Nephron (organoid): ENCODE data around the gene TNFRSF6B.
"Not testable (repeated sequence)": the region's sequence is repeated elsewhere in the genome, so short reads cannot be mapped to it uniquely, and the experiment has no call there.

ENCODE experiments used
- H3K27ac Mint-ChIP-seq, 3 experiments: 2 replicates each; pipeline ENCODE4 v1.8.0; 2020; ENCODE audit warnings: mixed read lengths in 3 of 3, mild to moderate bottlenecking in 2 of 3, moderate library complexity in 1 of 3
- H3K27me3 Mint-ChIP-seq: 2 replicates; pipeline ENCODE4 v1.8.0; 2021; ENCODE audit warnings: low read depth, mild to moderate bottlenecking, moderate library complexity, mixed read lengths
- H3K36me3 Mint-ChIP-seq: 2 replicates; pipeline ENCODE4 v1.8.0; 2020; ENCODE audit warnings: low read depth, mixed read lengths
- H3K4me1 Mint-ChIP-seq: 2 replicates; pipeline ENCODE4 v1.8.0; 2020; ENCODE audit warnings: mixed read lengths
- H3K4me3 Mint-ChIP-seq, 3 experiments: 2 replicates each; pipeline ENCODE4 v1.8.0; 2020; ENCODE audit warnings: mild to moderate bottlenecking in 3 of 3, mixed read lengths in 3 of 3, moderate library complexity in 2 of 3
- H3K9me3 Mint-ChIP-seq: 2 replicates; pipeline ENCODE4 v1.8.0; 2020; ENCODE audit warnings: mixed read lengths
- CTCF ChIP-seq, 3 experiments: fragments of 200-600 bp; sonication (generic); IDR thresholded peaks; one replicate each; pipeline ENCODE4 v1.5.0; 2021; ENCODE audit warnings: antibody characterized with exemption in 3 of 3; ENCODE audit not compliant: unreplicated experiment in 3 of 3

TNFRSF6B gene

GRCh38 chr20:63696628-63697356 is at the start of gene TNFRSF6B:
TSS of gene TNFRSF6B (plus strand) at chr20:63696652. CDS start at chr20:63696768, 116 bp downstream.
- no peaks in the 10 kb centered on the region for H3K9me3 Mint-ChIP-seq
- H3K27me3 Mint-ChIP-seq, result peaks cover 3% of the 10 kb centered on the region
- no peaks in the 10 kb centered on the region for H3K4me1 Mint-ChIP-seq
- peaks cover 8% of the 10 kb centered on the region for H3K36me3 Mint-ChIP-seq
- H3K27ac Mint-ChIP-seq, result no peak within 1 kb of the TSS
- TF ChIP-seq CTCF (IDR thresholded peaks at IDR 0.05; ENCODE audit: unreplicated experiment in 3 of 3), result no peak
- H3K4me3 Mint-ChIP-seq, result peak within 1 kb of the TSS in 1 of 3 experiments; percentile 21

- no peak for TF ChIP-seq CTCF (IDR thresholded peaks at IDR 0.05; ENCODE audit: unreplicated experiment in 3 of 3)
- Mint-ChIP-seq H3K4me3 (peak overlapping the region in 2 of 3 experiments; percentile 60 to 67), H3K27ac (no peak overlapping the region), H3K27me3 (peaks cover 19% of the 10 kb centered on the region), H3K4me1 (peaks cover 4% of the 10 kb centered on the region), H3K9me3 (no peaks in the 10 kb centered on the region), H3K36me3 (no peaks in the 10 kb centered on the region)
Observed at GRCh38 chr20:63648190-63648589, 48.3 kb upstream of the TNFRSF6B start.

- peaks cover 4% of the 10 kb centered on the region for H3K4me1 Mint-ChIP-seq
- peaks cover 13% of the 10 kb centered on the region for H3K27me3 Mint-ChIP-seq
- TF ChIP-seq CTCF (IDR thresholded peaks at IDR 0.05; ENCODE audit: unreplicated experiment in 3 of 3), result no peak
- H3K36me3 Mint-ChIP-seq, result no peaks in the 10 kb centered on the region
- H3K27ac Mint-ChIP-seq, result no peak overlapping the region
- H3K4me3 Mint-ChIP-seq, result peak overlapping the region; percentile 19 to 57 (median 27)
- no peaks in the 10 kb centered on the region for H3K9me3 Mint-ChIP-seq
Observed at GRCh38 chr20:63648895-63649589, 47.4 kb upstream of the TNFRSF6B start.

GRCh38 chr20:63650486-63650885 is 46.0 kb upstream of the TNFRSF6B start:
- not testable (repeated sequence) for H3K4me3 Mint-ChIP-seq, H3K36me3 Mint-ChIP-seq, H3K27ac Mint-ChIP-seq, H3K9me3 Mint-ChIP-seq, H3K4me1 Mint-ChIP-seq
- H3K27me3 Mint-ChIP-seq, result peaks cover 13% of the 10 kb centered on the region

GRCh38 chr20:63651942-63652191 is 44.6 kb upstream of the TNFRSF6B start:
- no peak for TF ChIP-seq CTCF (IDR thresholded peaks at IDR 0.05; ENCODE audit: unreplicated experiment in 3 of 3)
- Mint-ChIP-seq H3K27me3 (peaks cover 9% of the 10 kb centered on the region), H3K9me3 (no peaks in the 10 kb centered on the region), H3K36me3 (no peaks in the 10 kb centered on the region), H3K4me3 (peak overlapping the region; percentile 90 to 92 (median 90)), H3K4me1 (peaks cover 4% of the 10 kb centered on the region), H3K27ac (no peak overlapping the region)

- TF ChIP-seq CTCF (IDR thresholded peaks at IDR 0.05; ENCODE audit: unreplicated experiment in 3 of 3), result no peak
- no peaks in the 10 kb centered on the region for H3K9me3 Mint-ChIP-seq
- peaks cover 9% of the 10 kb centered on the region for H3K27me3 Mint-ChIP-seq
- H3K4me3 Mint-ChIP-seq, result peak overlapping the region; percentile 73 to 92 (median 90)
- no peaks in the 10 kb centered on the region for H3K36me3 Mint-ChIP-seq
- H3K27ac Mint-ChIP-seq, result no peak overlapping the region
- H3K4me1 Mint-ChIP-seq, result peaks cover 4% of the 10 kb centered on the region
Observed at GRCh38 chr20:63652192-63652980, 44.1 kb upstream of the TNFRSF6B start.
